PC-9 (cell line): Measurements from ENCODE around the gene UBE2Z.

Source experiments
- EZH2 ChIP-seq: fragments of 200-600 bp; sonication (generic); IDR thresholded peaks from 2 replicates; pipeline ENCODE4 v1.8.0; 2017; ENCODE audit warnings: antibody characterized with exemption, low read depth
- TF ChIP-seq, protein P1 (sequence below): fragments of 200-600 bp; sonication (generic); conservative IDR thresholded peaks from 2 replicates; pipeline ENCODE4 v1.6.1; 2017; ENCODE audit warnings: mixed run types, antibody characterized with exemption, mild to moderate bottlenecking, moderate library complexity

GRCh38 chr17:48930435-48930873 lies 22.2 kb downstream of the UBE2Z start:
- TF ChIP-seq, protein P1, sequence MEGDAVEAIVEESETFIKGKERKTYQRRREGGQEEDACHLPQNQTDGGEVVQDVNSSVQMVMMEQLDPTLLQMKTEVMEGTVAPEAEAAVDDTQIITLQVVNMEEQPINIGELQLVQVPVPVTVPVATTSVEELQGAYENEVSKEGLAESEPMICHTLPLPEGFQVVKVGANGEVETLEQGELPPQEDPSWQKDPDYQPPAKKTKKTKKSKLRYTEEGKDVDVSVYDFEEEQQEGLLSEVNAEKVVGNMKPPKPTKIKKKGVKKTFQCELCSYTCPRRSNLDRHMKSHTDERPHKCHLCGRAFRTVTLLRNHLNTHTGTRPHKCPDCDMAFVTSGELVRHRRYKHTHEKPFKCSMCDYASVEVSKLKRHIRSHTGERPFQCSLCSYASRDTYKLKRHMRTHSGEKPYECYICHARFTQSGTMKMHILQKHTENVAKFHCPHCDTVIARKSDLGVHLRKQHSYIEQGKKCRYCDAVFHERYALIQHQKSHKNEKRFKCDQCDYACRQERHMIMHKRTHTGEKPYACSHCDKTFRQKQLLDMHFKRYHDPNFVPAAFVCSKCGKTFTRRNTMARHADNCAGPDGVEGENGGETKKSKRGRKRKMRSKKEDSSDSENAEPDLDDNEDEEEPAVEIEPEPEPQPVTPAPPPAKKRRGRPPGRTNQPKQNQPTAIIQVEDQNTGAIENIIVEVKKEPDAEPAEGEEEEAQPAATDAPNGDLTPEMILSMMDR: no peak
- no peak for TF ChIP-seq EZH2
